Germinal center (tissue), 1 donor: ENCODE results near the gene CRB2.

Source experiments
- DNase-seq: peaks from one replicate; pipeline ENCODE4 v3.0.0; 2012; ENCODE audit warnings: mixed read lengths, low spot score

CRB2 gene

DNA sequence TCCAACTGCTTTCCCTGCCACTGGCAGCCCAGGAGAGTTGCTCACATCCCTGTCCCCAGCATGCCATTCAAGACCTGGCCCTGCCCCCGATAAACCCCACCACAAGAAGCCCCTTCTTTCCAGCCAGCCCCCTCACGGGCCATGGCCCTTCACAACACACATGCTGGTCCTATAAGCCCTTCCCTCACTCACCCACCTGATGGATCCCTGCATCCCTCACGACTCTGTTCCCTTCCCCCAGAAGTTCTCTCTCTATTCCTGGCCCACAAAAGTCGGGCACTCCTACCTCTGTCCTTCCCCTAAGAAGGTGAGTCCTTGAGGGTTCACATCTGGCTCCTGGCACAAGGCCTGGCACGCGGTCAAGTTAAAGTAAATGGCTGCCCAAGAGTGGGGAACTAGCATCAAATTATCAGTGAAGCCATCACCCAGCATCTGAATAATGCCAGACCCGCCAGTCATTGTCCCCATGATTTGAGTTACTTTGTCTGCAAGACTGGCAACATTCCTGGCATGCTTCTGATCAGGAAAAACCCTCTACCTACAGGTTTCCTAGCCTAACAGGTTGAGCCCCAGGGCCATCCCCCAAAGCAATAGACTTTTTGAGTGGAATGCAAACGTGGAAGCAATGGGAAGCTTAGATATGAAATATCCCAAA lies 65.9 kb downstream of the CRB2 start:
- no peak for DNase-seq

DNA sequence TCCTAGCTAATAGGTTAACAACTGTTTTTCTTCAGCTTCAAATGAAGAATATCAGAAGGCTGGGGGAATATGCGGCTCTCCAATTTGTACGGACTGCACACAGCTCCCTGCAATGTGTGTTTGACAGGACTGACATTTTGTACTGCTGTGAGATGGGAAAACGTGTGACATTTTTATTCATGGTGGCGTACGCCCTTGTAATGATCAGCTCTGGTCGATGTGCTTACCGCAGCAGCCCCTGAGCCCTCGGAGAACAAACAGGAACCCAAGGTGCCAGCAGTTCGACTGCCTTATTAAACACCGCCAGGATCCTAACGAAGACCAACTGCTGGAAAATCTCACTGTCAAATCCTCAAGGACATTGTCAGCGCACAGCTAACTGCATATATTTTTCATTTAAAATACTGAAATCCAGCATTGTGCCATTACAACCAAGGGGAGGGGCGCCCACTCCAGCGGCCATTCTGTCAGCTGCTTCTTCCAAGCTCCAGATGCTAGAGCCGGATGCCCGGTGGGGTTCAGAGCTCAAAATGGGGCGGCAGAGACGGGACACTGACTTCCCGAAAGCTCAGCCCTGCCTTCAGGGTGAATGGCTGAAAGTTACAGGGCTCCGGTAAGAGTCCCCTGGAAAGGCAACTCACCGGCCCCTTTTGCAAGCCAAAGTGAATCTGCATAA lies 66.8 kb downstream of the CRB2 start:
- no peak for DNase-seq

DNA sequence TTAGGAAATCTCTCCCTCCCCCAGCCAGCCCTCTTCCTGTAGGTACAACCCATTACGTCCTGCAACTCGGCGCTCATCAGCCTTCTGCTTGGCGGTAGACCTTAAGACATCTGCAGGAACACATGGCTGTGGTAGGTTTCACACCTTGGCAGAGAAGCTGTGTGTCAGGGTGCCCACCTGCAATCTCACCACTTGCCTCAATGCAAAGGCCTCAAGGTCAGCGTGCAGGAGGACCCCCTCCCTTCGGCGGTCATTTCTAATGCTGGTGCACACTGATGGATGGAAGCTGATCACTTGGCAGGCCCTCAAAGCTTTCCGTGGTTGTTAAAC lies 67.3 kb downstream of the CRB2 start:
- DNase-seq: no peak

DNA sequence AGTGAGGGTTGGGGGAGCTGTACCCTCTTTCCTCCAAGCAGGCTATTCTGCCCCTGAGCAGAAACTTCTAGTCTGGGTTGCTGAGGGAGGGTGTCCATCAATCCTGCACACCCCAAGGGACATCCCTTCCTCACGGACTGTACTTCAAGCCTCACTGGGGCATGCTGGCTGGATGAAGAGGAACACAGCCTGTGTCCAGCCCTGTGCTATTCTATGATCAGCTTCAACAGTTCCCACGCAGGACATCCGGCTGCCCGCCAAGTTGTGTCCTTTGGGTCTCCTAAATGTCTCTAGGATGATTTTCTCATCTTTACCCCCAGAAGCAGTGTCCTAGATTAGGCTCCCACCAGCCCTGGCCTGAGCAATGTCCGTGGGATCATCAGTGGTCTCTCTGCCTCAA lies 68.1 kb downstream of the CRB2 start:
- DNase-seq: no peak

DNA sequence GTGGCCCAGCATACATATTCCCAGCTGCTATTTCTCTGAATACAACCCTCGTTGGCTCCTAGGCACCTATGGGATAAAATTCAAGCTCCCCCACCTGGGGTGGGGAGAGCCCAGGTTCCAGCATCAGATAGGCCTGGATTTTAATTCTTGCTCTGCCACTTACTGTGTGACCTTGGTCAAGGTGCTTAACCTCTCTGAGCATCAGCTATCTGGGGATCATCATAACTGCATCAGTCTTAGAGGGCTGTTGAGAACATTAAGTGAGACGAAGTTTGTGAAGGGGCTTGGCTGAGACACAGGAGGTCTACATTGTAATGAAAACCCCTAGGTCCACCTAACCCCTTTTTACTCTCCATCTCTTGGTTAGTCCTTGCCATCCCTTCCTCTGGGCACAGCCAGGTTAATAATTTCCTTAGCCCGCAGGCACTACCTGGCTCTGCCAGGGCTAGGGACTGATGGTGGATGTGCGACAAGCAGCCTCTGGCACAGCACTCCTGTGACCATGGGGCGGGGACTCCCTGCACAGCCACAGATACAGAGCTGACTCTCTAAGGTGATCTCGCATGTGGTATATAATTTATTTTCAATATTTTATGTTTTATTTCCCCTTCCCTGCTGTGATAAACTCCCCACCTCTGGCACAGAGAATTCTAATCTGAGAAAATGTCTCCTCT lies 68.7 kb downstream of the CRB2 start:
- DNase-seq: no peak

DNA sequence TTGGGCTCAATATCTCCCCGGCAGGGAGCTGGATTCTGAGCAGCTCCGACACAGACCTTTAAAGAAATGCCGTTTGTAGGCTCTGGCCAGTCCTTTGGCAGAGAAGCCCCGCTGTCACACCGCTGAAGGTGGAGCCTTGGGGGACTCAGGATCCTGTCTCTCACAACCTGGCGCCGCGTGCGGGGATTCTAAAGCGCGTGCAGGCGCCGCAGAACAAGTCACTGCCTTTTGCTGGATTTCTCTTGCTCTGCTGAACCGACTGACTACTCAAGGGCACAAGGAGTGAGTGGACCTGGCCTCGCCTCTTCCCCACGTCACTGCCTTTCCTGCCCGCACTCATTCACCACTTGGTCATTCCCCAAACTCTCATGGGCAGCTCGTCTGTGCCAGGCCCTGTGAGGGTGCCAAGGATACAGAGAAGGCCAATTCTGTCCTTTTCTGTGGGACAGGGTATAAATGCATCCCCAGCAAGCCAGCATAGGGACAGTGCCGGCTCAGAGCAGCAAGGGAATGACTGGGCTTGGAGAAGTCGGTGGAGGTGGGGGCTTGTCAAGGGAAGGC lies 69.3 kb downstream of the CRB2 start:
- DNase-seq: no peak

DNA sequence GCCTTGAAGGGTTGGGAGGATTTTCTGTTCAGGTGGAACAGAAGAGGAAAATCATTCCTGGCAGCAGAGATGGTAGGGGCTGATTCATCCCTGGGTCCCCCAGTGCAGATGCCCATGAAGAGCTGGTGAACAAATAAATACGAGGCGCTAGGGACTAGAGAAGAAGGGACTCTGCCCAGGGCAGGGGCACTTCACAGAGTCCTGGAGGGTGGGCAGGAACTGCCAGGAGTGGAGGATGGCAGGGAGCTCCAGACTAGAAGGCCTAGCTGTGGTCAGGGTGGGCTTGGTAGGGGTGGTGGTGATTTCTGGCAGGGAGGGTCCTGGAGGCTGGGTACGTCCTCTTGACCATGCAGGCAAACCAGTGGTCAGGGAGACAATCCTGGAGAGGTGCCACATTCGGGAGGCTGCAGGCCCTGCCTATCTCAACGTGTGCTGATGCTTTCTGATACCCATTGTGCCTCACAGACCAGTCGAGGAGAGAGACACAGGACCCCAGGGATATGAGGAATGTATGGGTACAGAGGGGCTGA lies 69.9 kb downstream of the CRB2 start:
- DNase-seq: no peak

DNA sequence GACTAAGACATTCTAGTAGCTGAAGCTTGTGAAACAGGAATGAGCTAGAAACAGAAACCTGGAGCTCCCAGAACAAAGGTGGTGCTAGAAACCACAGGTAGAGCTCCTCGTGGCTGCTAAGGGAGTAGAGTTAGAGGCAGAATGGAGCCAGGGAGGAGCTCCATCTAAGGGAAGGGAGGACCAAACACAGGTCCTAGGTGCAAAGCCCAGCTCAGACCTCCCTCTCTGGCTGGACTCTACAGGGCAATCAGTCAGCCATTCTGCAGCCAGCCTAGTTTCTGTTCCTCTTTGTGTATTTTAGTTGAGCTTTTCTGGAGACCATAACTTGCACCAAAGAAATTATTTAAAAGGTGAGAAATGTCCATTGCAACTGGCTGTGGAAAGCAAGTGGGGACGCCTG lies 70.4 kb downstream of the CRB2 start:
- peak; percentile 23 for DNase-seq
